PFSK-1 (cell line): Measurements from ENCODE around the gene SUN5.

Source experiments
- FOXP2 ChIP-seq: optimal IDR thresholded peaks from 2 replicates; pipeline ENCODE3; 2011; ENCODE audit warnings: borderline replicate concordance, control low read depth, inconsistent platforms; ENCODE audit not compliant: insufficient read depth; ENCODE audit errors: extremely low read length, extremely low read depth
- POLR2AphosphoS5 ChIP-seq: IDR thresholded peaks from 2 replicates; pipeline ENCODE4 v1.6.1; 2012; ENCODE audit warnings: low read depth, mild to moderate bottlenecking, control low read depth, low read length, moderate library complexity
- SIN3A ChIP-seq: IDR thresholded peaks from 2 replicates; pipeline ENCODE4 v1.6.1; 2012; ENCODE audit warnings: mild to moderate bottlenecking, low read length, moderate library complexity, borderline replicate concordance; ENCODE audit not compliant: insufficient read depth

DNA sequence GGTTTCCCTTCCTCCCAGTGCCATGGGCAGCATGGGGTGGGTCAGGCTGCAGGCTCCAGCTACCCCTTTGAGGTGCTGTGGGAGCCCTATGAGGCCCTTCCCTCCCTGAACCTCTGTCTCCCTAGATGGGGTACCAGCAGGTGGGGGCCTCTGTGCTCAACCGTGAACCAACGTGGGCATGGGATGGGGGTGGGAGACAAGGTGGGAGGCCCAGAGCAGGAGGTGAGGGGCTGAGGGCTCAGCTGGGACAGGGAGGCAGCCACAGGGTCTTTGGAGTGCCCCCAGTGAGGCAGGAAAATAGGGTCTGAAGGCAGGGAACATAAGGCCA lies 33.3 kb downstream of the SUN5 start:
- no peak for TF ChIP-seq POLR2AphosphoS5
- no peak for TF ChIP-seq SIN3A
- TF ChIP-seq FOXP2 = no peak
